HG02885 (cell line): ENCODE results near the gene MAGEH1.
"Not testable (repeated sequence)": the region's sequence is repeated elsewhere in the genome, so short reads cannot be mapped to it uniquely, and the experiment has no call there.

Experiments used
- ATAC-seq: cut with Tn5 transposase; IDR thresholded peaks from one replicate; pipeline ENCODE4 v1.9.1; 2021; ENCODE audit warnings: mild to moderate bottlenecking; ENCODE audit not compliant: unreplicated experiment, poor library complexity

Gene MAGEH1

GRCh38 chrX:55451990-55452832 lies at the start of gene MAGEH1:
Gene MAGEH1 (plus strand): TSS chrX:55452127. CDS start chrX:55452375, 248 bp downstream.
- peak; percentile 96 for ATAC-seq

GRCh38 chrX:55427079-55427478 lies 24.8 kb upstream of the MAGEH1 start:
- ATAC-seq: not testable (repeated sequence)

- ATAC-seq: not testable (repeated sequence)
Measured at GRCh38 chrX:55443468-55443867, 8.5 kb upstream of the MAGEH1 start.

GRCh38 chrX:55450259-55450658 lies 1.7 kb upstream of the MAGEH1 start:
- ATAC-seq: no peak

- ATAC-seq: no peak
Measured at GRCh38 chrX:55451141-55451540, 786 bp upstream of the MAGEH1 start.

GRCh38 chrX:55451626-55451989 lies 319 bp upstream of the MAGEH1 start:
- ATAC-seq: peak; percentile 32

GRCh38 chrX:55452833-55453124 lies 852 bp downstream of the MAGEH1 start:
- no peak for ATAC-seq

GRCh38 chrX:55455708-55456107 lies 3.8 kb downstream of the MAGEH1 start:
- not testable (repeated sequence) for ATAC-seq

- ATAC-seq: not testable (repeated sequence)
Measured at GRCh38 chrX:55459426-55459825, 7.5 kb downstream of the MAGEH1 start.

GRCh38 chrX:55459926-55460325 lies 8.0 kb downstream of the MAGEH1 start:
- ATAC-seq: not testable (repeated sequence)

- ATAC-seq: peak; percentile 43
Measured at GRCh38 chrX:55464050-55464449, 12.1 kb downstream of the MAGEH1 start.

GRCh38 chrX:55465108-55465507 lies 13.2 kb downstream of the MAGEH1 start:
- ATAC-seq: not testable (repeated sequence)

- ATAC-seq: not testable (repeated sequence)
Measured at GRCh38 chrX:55465791-55466190, 13.9 kb downstream of the MAGEH1 start.

- not testable (repeated sequence) for ATAC-seq
Measured at GRCh38 chrX:55479956-55480355, 28.0 kb downstream of the MAGEH1 start.

- ATAC-seq: no peak
Measured at GRCh38 chrX:55480390-55481062, 28.6 kb downstream of the MAGEH1 start.

GRCh38 chrX:55484948-55485347 lies 33.0 kb downstream of the MAGEH1 start:
- ATAC-seq: no peak

- no peak for ATAC-seq
Measured at GRCh38 chrX:55486736-55487135, 34.8 kb downstream of the MAGEH1 start.

- no peak for ATAC-seq
Measured at GRCh38 chrX:55487143-55487542, 35.2 kb downstream of the MAGEH1 start.

GRCh38 chrX:55488006-55488592 lies 36.2 kb downstream of the MAGEH1 start:
- ATAC-seq: peak; percentile 1

GRCh38 chrX:55488593-55489313 lies 36.8 kb downstream of the MAGEH1 start:
- ATAC-seq: peak; percentile 61
